Measurements from ENCODE around the gene MYRIP.
"Not testable (repeated sequence)": the region's sequence is repeated elsewhere in the genome, so short reads cannot be mapped to it uniquely, and the experiment has no call there.

MYRIP gene

DNA sequence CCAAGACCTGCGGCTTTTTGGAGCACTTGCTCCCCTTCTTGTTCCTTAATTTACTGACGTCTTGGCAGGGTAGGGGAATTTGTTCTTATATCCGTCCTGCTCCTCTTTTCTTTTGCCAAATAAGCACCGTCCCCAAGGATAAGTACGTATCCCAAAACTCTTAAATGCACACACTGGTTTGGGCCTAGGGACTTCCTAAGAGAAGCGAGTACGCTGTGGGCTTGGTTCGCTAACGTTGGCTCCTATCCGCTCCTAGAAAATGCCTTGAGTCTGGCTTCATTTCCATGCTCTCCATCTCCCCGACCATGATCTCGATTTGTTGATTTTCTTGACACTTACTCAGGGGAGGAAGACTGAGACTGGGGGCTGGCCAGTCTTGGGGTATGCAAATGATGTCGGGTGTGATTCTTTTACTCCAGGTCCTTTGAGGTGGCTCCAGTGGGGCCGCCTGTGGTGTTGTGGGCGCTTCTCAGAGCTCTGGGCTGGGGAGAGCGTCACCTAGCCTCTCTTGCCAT lies 1.3 kb downstream of the MYRIP start:
- no peak overlapping the region for H3K27ac Mint-ChIP-seq
- H3K27me3 Mint-ChIP-seq (ENCODE audit: low read depth): peaks cover 94% of the 10 kb centered on the region
- H3K4me1 Mint-ChIP-seq: peaks cover 17% of the 10 kb centered on the region
- H3K36me3 Mint-ChIP-seq (ENCODE audit: low read depth): no peaks in the 10 kb centered on the region
- TF ChIP-seq, protein P1, sequence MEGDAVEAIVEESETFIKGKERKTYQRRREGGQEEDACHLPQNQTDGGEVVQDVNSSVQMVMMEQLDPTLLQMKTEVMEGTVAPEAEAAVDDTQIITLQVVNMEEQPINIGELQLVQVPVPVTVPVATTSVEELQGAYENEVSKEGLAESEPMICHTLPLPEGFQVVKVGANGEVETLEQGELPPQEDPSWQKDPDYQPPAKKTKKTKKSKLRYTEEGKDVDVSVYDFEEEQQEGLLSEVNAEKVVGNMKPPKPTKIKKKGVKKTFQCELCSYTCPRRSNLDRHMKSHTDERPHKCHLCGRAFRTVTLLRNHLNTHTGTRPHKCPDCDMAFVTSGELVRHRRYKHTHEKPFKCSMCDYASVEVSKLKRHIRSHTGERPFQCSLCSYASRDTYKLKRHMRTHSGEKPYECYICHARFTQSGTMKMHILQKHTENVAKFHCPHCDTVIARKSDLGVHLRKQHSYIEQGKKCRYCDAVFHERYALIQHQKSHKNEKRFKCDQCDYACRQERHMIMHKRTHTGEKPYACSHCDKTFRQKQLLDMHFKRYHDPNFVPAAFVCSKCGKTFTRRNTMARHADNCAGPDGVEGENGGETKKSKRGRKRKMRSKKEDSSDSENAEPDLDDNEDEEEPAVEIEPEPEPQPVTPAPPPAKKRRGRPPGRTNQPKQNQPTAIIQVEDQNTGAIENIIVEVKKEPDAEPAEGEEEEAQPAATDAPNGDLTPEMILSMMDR (IDR thresholded peaks at IDR 0.05; ENCODE audit: unreplicated experiment in 3 of 3): no peak
- H3K4me3 Mint-ChIP-seq: peak overlapping the region; percentile 83 to 86 (median 85)
- no peaks in the 10 kb centered on the region for H3K9me3 Mint-ChIP-seq

DNA sequence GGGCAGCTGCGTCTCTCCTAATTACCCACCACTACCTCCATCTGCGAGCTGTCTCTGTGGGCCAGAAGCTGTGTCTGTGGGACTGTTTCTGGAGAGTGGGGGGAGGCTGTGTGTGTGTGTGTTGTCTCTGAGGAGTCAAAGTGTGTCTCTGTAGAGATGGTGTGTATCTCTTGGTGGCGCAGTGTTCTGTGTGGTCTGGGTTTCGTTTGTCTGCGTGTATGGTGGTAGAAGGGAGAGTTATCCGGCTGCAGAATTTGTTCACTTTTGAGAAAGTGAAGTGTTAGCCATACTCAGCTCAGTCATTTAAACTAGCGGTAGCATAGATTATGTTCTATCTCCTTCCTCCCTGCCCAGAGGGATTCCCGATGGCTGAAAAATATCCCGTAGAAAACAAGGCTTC lies 2.2 kb downstream of the MYRIP start:
- H3K9me3 Mint-ChIP-seq: no peaks in the 10 kb centered on the region
- TF ChIP-seq, protein P1 (IDR thresholded peaks at IDR 0.05; ENCODE audit: unreplicated experiment in 3 of 3): no peak
- H3K27me3 Mint-ChIP-seq (ENCODE audit: low read depth): peaks cover 86% of the 10 kb centered on the region
- H3K4me1 Mint-ChIP-seq: peaks cover 17% of the 10 kb centered on the region
- H3K4me3 Mint-ChIP-seq: peak overlapping the region; percentile 2 to 46 (median 38)
- H3K27ac Mint-ChIP-seq: no peak overlapping the region
- no peaks in the 10 kb centered on the region for H3K36me3 Mint-ChIP-seq (ENCODE audit: low read depth)

DNA sequence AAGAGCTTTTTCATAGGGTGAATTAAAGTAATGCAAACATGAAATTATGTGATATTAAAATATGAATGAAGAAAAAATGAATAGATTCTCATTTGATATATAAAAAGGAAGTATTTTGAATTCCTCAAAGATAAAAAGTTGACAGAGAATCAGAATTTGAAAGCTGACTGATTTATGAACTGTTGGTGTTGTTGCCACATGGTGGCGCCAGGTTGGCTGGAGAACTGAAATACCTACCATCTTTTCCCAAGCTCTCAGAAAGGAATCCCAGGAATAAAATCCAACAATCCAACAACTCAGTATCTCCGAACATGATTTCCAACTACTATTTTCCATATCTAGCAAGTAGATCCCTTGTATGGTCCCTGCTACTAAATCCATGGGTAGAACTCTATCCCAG lies 3.1 kb downstream of the MYRIP start:
- no peaks in the 10 kb centered on the region for H3K9me3 Mint-ChIP-seq
- no peak overlapping the region for H3K4me3 Mint-ChIP-seq
- no peaks in the 10 kb centered on the region for H3K36me3 Mint-ChIP-seq (ENCODE audit: low read depth)
- H3K27me3 Mint-ChIP-seq (ENCODE audit: low read depth): peaks cover 80% of the 10 kb centered on the region
- TF ChIP-seq, protein P1 (IDR thresholded peaks at IDR 0.05; ENCODE audit: unreplicated experiment in 3 of 3): peak in 2 of 3 experiments; percentile 17 to 36
- no peak overlapping the region for H3K27ac Mint-ChIP-seq
- H3K4me1 Mint-ChIP-seq: peaks cover 17% of the 10 kb centered on the region

DNA sequence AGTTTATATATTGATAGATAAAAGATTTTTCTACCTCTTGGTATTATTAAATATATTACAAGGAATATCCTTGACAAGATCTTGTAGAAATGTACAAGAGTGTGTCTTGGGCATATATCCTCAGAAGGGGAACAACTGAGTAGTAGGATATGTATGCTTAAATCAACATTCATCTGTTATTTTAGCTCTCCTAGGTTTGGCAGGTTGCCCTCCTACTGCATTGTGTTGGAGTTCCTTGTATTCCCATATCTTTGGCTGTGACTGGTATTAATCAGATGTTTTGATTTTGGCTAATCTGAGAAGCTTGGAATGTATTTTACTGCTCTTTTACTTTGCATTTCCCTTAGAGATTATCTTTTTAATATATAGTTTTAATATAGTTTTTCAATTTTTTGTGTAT lies 4.6 kb downstream of the MYRIP start:
- Mint-ChIP-seq H3K4me1 (peaks cover 11% of the 10 kb centered on the region), H3K4me3 (no peak overlapping the region), H3K36me3 (ENCODE audit: low read depth) (no peaks in the 10 kb centered on the region), H3K27me3 (ENCODE audit: low read depth) (peaks cover 69% of the 10 kb centered on the region), H3K27ac (no peak overlapping the region), H3K9me3 (no peaks in the 10 kb centered on the region)
- TF ChIP-seq, protein P1 (IDR thresholded peaks at IDR 0.05; ENCODE audit: unreplicated experiment in 3 of 3): no peak

DNA sequence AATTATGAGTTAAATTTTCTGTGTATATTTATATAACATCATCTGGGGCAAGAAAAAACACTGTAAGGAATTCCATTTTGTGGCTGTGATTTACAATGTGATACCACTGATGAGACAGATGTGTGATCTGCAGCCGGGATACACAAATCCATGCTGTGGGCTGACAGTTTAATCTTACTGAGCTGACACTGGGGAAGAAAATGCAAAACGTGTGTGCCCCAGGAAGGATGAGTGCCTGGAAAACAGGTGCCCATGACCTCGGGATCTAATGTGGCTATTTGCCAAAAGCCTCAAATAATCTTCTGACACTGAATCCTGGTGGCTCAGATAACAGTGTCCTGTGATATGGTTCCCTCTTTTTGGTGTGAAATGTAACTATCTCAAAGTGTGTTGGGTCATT lies 10.5 kb downstream of the MYRIP start:
- Mint-ChIP-seq H3K4me1 (no peaks in the 10 kb centered on the region), H3K9me3 (no peaks in the 10 kb centered on the region), H3K27ac (no peak overlapping the region), H3K27me3 (ENCODE audit: low read depth) (peaks cover 39% of the 10 kb centered on the region), H3K4me3 (no peak overlapping the region), H3K36me3 (ENCODE audit: low read depth) (no peaks in the 10 kb centered on the region)
- TF ChIP-seq, protein P1 (IDR thresholded peaks at IDR 0.05; ENCODE audit: unreplicated experiment in 3 of 3): no peak

DNA sequence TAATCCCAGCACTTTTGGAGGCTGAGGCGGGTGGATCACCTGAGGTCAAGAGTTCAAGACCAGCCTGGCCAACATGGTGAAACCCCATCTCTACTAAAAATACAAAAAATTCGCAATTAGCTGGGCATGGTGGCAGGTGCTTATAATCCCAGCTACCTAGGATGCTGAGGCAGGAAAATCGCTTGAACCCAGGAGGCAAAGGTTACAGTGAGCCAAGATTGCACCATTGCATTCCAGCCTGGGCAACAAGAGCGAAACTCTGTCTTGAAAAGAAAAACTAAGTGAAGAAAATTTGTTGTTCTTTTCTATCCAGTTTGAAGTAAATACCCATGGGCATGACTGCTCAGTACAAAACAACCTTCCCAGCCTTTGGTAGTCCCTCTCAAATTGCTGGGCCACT lies 24.4 kb downstream of the MYRIP start:
- not testable (repeated sequence) for H3K4me1 Mint-ChIP-seq; H3K4me3 Mint-ChIP-seq; H3K27me3 Mint-ChIP-seq (ENCODE audit: low read depth); H3K36me3 Mint-ChIP-seq (ENCODE audit: low read depth); H3K27ac Mint-ChIP-seq
- H3K9me3 Mint-ChIP-seq: peaks cover 14% of the 10 kb centered on the region
